OCI-LY3 (cell line): ENCODE measurements around the gene CTTN.
A peak's percentile ranks its signal among the peaks of the same experiment; 100 is the strongest.

ENCODE experiments used
- H2AFZ ChIP-seq: fragments of 200-600, 300-600 bp; shearing (Covaris generic); 2 replicates; pipeline ENCODE4 v1.6.0; 2014; ENCODE audit warnings: antibody characterized with exemption, low read depth, low read length
- H3K27ac ChIP-seq: fragments of 200-600, 300-600 bp; sonication (generic); 2 replicates; pipeline ENCODE4 v1.5.1; 2014; ENCODE audit warnings: mild to moderate bottlenecking, low read length, moderate library complexity, mixed read lengths
- H3K27me3 ChIP-seq: fragments of 200-600, 300-600 bp; sonication (generic); 2 replicates; pipeline ENCODE4 v1.6.1; 2014; ENCODE audit warnings: low read depth, low read length, mixed read lengths
- H3K36me3 ChIP-seq: fragments of 200-600, 300-600 bp; sonication (generic); replicated peaks from 2 replicates; pipeline ENCODE3; 2014; ENCODE audit warnings: low read depth, low read length, mixed read lengths
- H3K4me1 ChIP-seq: fragments of 300-600, 200-600 bp; sonication (generic); 2 replicates; pipeline ENCODE4 v1.6.1; 2014; ENCODE audit warnings: low read length, mixed read lengths
- H3K4me2 ChIP-seq: fragments of 200-600, 300-600 bp; sonication (generic); 2 replicates; pipeline ENCODE4 v1.6.1; 2014; ENCODE audit warnings: low read length, mixed read lengths
- H3K4me3 ChIP-seq: fragments of 300-600, 200-600 bp; sonication (generic); 2 replicates; pipeline ENCODE4 v1.5.1; 2014; ENCODE audit warnings: antibody characterized with exemption, mild to moderate bottlenecking, low read length, moderate library complexity
- H3K79me2 ChIP-seq: fragments of 300-600, 200-600 bp; shearing (Covaris generic); 2 replicates; pipeline ENCODE4 v1.6.1; 2014; ENCODE audit warnings: mild to moderate bottlenecking, low read length, mixed read lengths
- H3K9ac ChIP-seq: fragments of 300-600, 200-600 bp; shearing (Covaris generic); 2 replicates; pipeline ENCODE4 v1.6.0; 2014; ENCODE audit warnings: mild to moderate bottlenecking, low read length, moderate library complexity
- H3K9me3 ChIP-seq: fragments of 200-600, 300-600 bp; shearing (Covaris generic); 2 replicates; pipeline ENCODE4 v1.6.1; 2014; ENCODE audit warnings: low read length, mixed read lengths; ENCODE audit not compliant: insufficient read depth
- H4K20me1 ChIP-seq: fragments of 200-600, 300-600 bp; sonication (generic); 2 replicates; pipeline ENCODE4 v1.6.1; 2016; ENCODE audit warnings: low read length, mixed read lengths; ENCODE audit not compliant: insufficient read depth
- CTCF ChIP-seq: fragments of 200-600, 300-600 bp; sonication (generic); IDR thresholded peaks from 2 replicates; pipeline ENCODE4 v1.5.1; 2014; ENCODE audit warnings: antibody characterized with exemption, low read length, low read depth
- EZH2phosphoT487 ChIP-seq: fragments of 200-600 bp; shearing (Covaris generic); IDR thresholded peaks from 2 replicates; pipeline ENCODE4 v1.6.1; 2018; ENCODE audit warnings: antibody characterized with exemption, mixed run types, low read depth

Gene CTTN

GRCh38 chr11:70397983-70398833 is at the start of gene CTTN:
Gene CTTN, plus strand, starts transcription at chr11:70398529. Its CDS starts 8,769 bp downstream, at chr11:70407298.
- Histone ChIP-seq H3K27me3 (peaks cover 9% of the 10 kb centered on the region; the same call in 1 of the 2 replicates), H4K20me1 (peaks cover 30% of the 10 kb centered on the region), H3K79me2 (peaks cover 28% of the 10 kb centered on the region), H3K4me2 (peak within 1 kb of the TSS; percentile 92), H3K27ac (peak within 1 kb of the TSS; percentile 24), H3K4me1 (peaks cover 13% of the 10 kb centered on the region), H3K9me3 (no peaks in the 10 kb centered on the region), H3K9ac (peak within 1 kb of the TSS; percentile 77), H2AFZ (peak within 1 kb of the TSS; percentile 75), H3K4me3 (peak within 1 kb of the TSS; percentile 87), H3K36me3 (peaks cover 26% of the 10 kb centered on the region)
- no peak for TF ChIP-seq CTCF
- TF ChIP-seq EZH2phosphoT487: no peak

DNA sequence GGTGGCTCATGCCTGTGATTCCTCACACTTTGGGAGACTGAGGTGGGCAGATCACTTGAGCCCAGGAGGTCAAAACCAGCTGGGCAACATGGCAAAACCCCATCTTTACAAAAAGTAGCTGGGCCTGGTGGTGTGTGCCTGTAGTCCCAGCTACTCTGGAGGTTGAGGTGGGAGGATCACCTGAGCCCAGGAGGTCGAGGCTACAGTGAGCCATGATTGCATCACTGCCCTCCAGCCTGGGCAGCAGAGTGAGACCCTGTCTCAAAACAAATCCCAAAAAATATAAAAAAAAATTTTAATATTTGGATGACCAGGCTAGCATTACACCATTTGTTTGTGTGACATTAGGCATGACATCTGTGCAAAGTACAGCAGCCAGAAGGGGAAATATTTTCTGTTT is 49.7 kb upstream of the CTTN start:
- TF ChIP-seq EZH2phosphoT487: no peak
- TF ChIP-seq CTCF: no peak
- Histone ChIP-seq H3K9me3 (no peaks in the 10 kb centered on the region), H3K4me3 (no peak overlapping the region), H3K27me3 (no peaks in the 10 kb centered on the region), H2AFZ (no peak overlapping the region), H3K36me3 (peaks cover 38% of the 10 kb centered on the region), H3K4me2 (no peak overlapping the region), H3K4me1 (no peaks in the 10 kb centered on the region), H3K79me2 (no peaks in the 10 kb centered on the region), H3K27ac (no peak overlapping the region), H3K9ac (no peak overlapping the region), H4K20me1 (no peaks in the 10 kb centered on the region; the same call in 1 of the 2 replicates)

DNA sequence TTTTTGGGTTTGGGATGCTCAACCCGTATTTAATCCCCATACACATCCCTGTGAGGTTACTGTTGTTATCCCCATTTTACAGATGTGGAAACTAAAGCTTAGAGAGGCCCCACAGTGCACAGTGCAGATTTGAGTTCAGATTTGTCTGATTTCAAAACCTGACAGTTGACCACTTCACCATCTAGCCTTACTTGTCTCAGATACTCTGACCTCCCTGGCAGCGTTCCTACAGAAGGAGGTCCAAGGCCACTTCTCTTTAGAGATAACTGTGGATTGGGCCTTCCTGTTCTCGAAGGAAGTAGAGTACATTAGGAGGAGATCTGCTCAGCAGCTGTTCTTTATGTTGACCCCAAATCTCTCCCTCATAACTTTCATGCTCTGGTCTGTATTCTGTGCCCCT is 46.7 kb upstream of the CTTN start:
- Histone ChIP-seq H3K9me3 (no peaks in the 10 kb centered on the region), H3K79me2 (no peaks in the 10 kb centered on the region), H3K4me2 (no peak overlapping the region), H3K9ac (no peak overlapping the region), H3K27ac (no peak overlapping the region), H3K36me3 (peaks cover 45% of the 10 kb centered on the region), H4K20me1 (no peaks in the 10 kb centered on the region), H3K27me3 (no peaks in the 10 kb centered on the region), H3K4me3 (no peak overlapping the region), H3K4me1 (no peaks in the 10 kb centered on the region), H2AFZ (no peak overlapping the region)
- TF ChIP-seq CTCF: no peak
- TF ChIP-seq EZH2phosphoT487: no peak

GRCh38 chr11:70352100-70352499 is 46.2 kb upstream of the CTTN start:
- Histone ChIP-seq H3K9ac (no peak overlapping the region), H3K9me3 (no peaks in the 10 kb centered on the region), H3K79me2 (no peaks in the 10 kb centered on the region), H2AFZ (no peak overlapping the region), H3K36me3 (peaks cover 46% of the 10 kb centered on the region), H3K27ac (no peak overlapping the region), H3K4me1 (no peaks in the 10 kb centered on the region), H3K27me3 (no peaks in the 10 kb centered on the region), H3K4me2 (no peak overlapping the region), H4K20me1 (no peaks in the 10 kb centered on the region), H3K4me3 (no peak overlapping the region)
- no peak for TF ChIP-seq EZH2phosphoT487
